H1 (cell line): ENCODE data around the gene COMMD7. TPM values are rescaled to one million over a fixed set of nuclear protein-coding genes. Genes with fewer than 3 reads are reported as not detected.

Experiments
- CTCF ChIA-PET: fragments of 300-600 bp; sonication (Branson Sonifier 250); formaldehyde crosslinking; loops from one replicate; lab custom pipeline; 2021; ENCODE audit not compliant: partially characterized antibody; lab: Charles Lee
- POLR2A ChIA-PET: fragments of 300-600 bp; sonication (Branson Sonifier 250); formaldehyde crosslinking; loops from one replicate; lab custom pipeline; 2021; ENCODE audit warnings: inconsistent platforms; ENCODE audit not compliant: partially characterized antibody; lab: Charles Lee
- DNase-seq, 2 experiments: peaks; one replicate each; pipeline versions ENCODE4 v3.0.0 to v3.0.0-alpha.2; 2010 to 2022; ENCODE audit warnings: low spot score in 2 of 2, low read depth in 1 of 2, mixed read lengths in 1 of 2
- FAIRE-seq: peaks from 2 replicates; lab custom pipeline; 2011; peaks lifted over from hg19 to GRCh38; lab: Jason Lieb, UNC
- H2AFZ ChIP-seq: 2 replicates; pipeline ENCODE4 v1.8.1; 2012; ENCODE audit warnings: low read length, inconsistent platforms
- H2AK5ac ChIP-seq: 2 replicates; pipeline ENCODE4 v1.6.1; 2013; ENCODE audit warnings: low read depth, low read length
- H2BK120ac ChIP-seq: replicated peaks from 2 replicates; pipeline ENCODE3; 2013; ENCODE audit warnings: low read depth, low read length, inconsistent platforms
- H2BK12ac ChIP-seq: 2 replicates; pipeline ENCODE4 v1.6.1; 2013; ENCODE audit warnings: low read depth, low read length
- H2BK15ac ChIP-seq: 2 replicates; pipeline ENCODE4 v1.6.1; 2013; ENCODE audit warnings: low read length
- H2BK20ac ChIP-seq: 2 replicates; pipeline ENCODE4 v1.6.1; 2013; ENCODE audit warnings: low read length
- H2BK5ac ChIP-seq: 2 replicates; pipeline ENCODE4 v1.6.1; 2013; ENCODE audit warnings: low read depth, low read length
- H3K14ac ChIP-seq: 2 replicates; pipeline ENCODE4 v1.6.1; 2013; ENCODE audit warnings: inconsistent platforms; ENCODE audit not compliant: insufficient read length
- H3K18ac ChIP-seq: 2 replicates; pipeline ENCODE4 v1.6.1; 2013; ENCODE audit warnings: low read length; ENCODE audit errors: extremely low read depth
- H3K23ac ChIP-seq: 2 replicates; pipeline ENCODE4 v1.6.1; 2013; ENCODE audit warnings: inconsistent platforms; ENCODE audit not compliant: insufficient read length
- H3K23me2 ChIP-seq: 2 replicates; pipeline ENCODE4 v1.6.1; 2013; ENCODE audit warnings: low read depth, low read length
- H3K27ac ChIP-seq: 2 replicates; pipeline ENCODE4 v1.6.1; 2011; ENCODE audit warnings: low read depth, low read length, inconsistent platforms
- H3K27me3 ChIP-seq, 4 experiments: replicated peaks in 1 of 4; 1 replicate in 1 of 4; 2 replicates in 3 of 4; pipeline versions ENCODE4 v1.6.1 to v1.8.1; 2011 to 2013; ENCODE audit warnings: low read length in 3 of 4, mild to moderate bottlenecking in 3 of 4, inconsistent platforms in 2 of 4, mixed read lengths in 2 of 4, moderate library complexity in 1 of 4; ENCODE audit not compliant: control insufficient read depth in 3 of 4, insufficient read depth in 3 of 4; ENCODE audit errors: extremely low read depth in 1 of 4
- H3K36me3 ChIP-seq, 4 experiments: 2 replicates each; pipeline versions ENCODE4 v1.6.1 to v1.8.1; 2011 to 2013; ENCODE audit warnings: mild to moderate bottlenecking in 4 of 4, low read length in 3 of 4, moderate library complexity in 2 of 4, control low read depth in 1 of 4, inconsistent platforms in 1 of 4; ENCODE audit not compliant: insufficient read depth in 4 of 4, control insufficient read depth in 2 of 4
- H3K4ac ChIP-seq: replicated peaks from 2 replicates; pipeline ENCODE3; 2013; ENCODE audit warnings: low read length, low read depth, mixed read lengths, inconsistent platforms; ENCODE audit not compliant: insufficient read length
- H3K4me1 ChIP-seq, 4 experiments: replicated peaks in 1 of 4; 1 replicate in 1 of 4; 2 replicates in 3 of 4; pipeline versions ENCODE4 v1.6.1 to v1.8.1; 2011 to 2013; ENCODE audit warnings: low read length in 3 of 4, inconsistent platforms in 2 of 4, mixed read lengths in 1 of 4; ENCODE audit not compliant: insufficient read depth in 4 of 4, control insufficient read depth in 3 of 4
- H3K4me2 ChIP-seq, 2 experiments: 2 replicates each; pipeline versions ENCODE4 v1.6.1 to v1.8.1; 2011 to 2013; ENCODE audit warnings: low read depth in 2 of 2, low read length in 2 of 2, control low read depth in 1 of 2, inconsistent platforms in 1 of 2, mild to moderate bottlenecking in 1 of 2; ENCODE audit not compliant: insufficient read depth in 1 of 2
- H3K4me3 ChIP-seq, 4 experiments: fragments of 200-600, 300-600 bp in 1 of 4; sonication (generic), shearing (Covaris generic), sonication (Bioruptor Twin) in 1 of 4; 2 replicates each; pipeline versions ENCODE4 v1.5.1 to v1.8.1; 2011 to 2016; ENCODE audit warnings: low read length in 4 of 4, low read depth in 3 of 4, control low read depth in 2 of 4, inconsistent platforms in 2 of 4, mild to moderate bottlenecking in 2 of 4, mixed read lengths in 1 of 4, moderate library complexity in 1 of 4; ENCODE audit not compliant: insufficient read depth in 2 of 4; ENCODE audit errors: extremely low read depth in 1 of 4
- H3K56ac ChIP-seq: replicated peaks from 2 replicates; pipeline ENCODE3; 2013; ENCODE audit warnings: low read depth, mild to moderate bottlenecking, mixed read lengths, low read length, inconsistent platforms; ENCODE audit not compliant: insufficient read length
- H3K79me1 ChIP-seq: 2 replicates; pipeline ENCODE4 v1.6.1; 2013; ENCODE audit warnings: low read depth, low read length, control low read depth
- H3K79me2 ChIP-seq, 2 experiments: 2 replicates each; pipeline versions ENCODE4 v1.6.1 to v1.8.1; 2012 to 2013; ENCODE audit warnings: low read length in 2 of 2, mild to moderate bottlenecking in 2 of 2, inconsistent platforms in 1 of 2; ENCODE audit not compliant: insufficient read depth in 2 of 2, control insufficient read depth in 1 of 2
- H3K9ac ChIP-seq, 4 experiments: replicated peaks in 1 of 4; 1 replicate in 1 of 4; 2 replicates in 3 of 4; pipeline versions ENCODE4 v1.6.1 to v1.8.1; 2011 to 2013; ENCODE audit warnings: low read depth in 3 of 4, low read length in 3 of 4, control low read depth in 2 of 4, mild to moderate bottlenecking in 2 of 4, moderate library complexity in 2 of 4, inconsistent platforms in 1 of 4; ENCODE audit errors: extremely low read depth in 1 of 4
- H3K9me3 ChIP-seq, 2 experiments: 2 replicates each; pipeline versions ENCODE4 v1.6.1 to v1.8.1; 2012 to 2013; ENCODE audit warnings: mild to moderate bottlenecking in 2 of 2, moderate library complexity in 2 of 2, control low read depth in 1 of 2, inconsistent platforms in 1 of 2, low read depth in 1 of 2, low read length in 1 of 2, mixed read lengths in 1 of 2; ENCODE audit not compliant: insufficient read depth in 2 of 2
- H4K20me1 ChIP-seq, 2 experiments: replicated peaks in 1 of 2; 2 replicates each; pipeline versions ENCODE3 to v1.8.1; 2011 to 2013; ENCODE audit warnings: inconsistent platforms in 2 of 2, low read length in 2 of 2, mild to moderate bottlenecking in 1 of 2; ENCODE audit not compliant: insufficient read depth in 2 of 2, control insufficient read depth in 1 of 2
- H4K5ac ChIP-seq: 2 replicates; pipeline ENCODE4 v1.6.1; 2013; ENCODE audit warnings: low read length, low read depth, mixed read lengths, inconsistent platforms; ENCODE audit not compliant: insufficient read length
- H4K8ac ChIP-seq: 2 replicates; pipeline ENCODE4 v1.8.0; 2013; ENCODE audit warnings: mild to moderate bottlenecking, moderate library complexity, low read length, inconsistent platforms; ENCODE audit not compliant: insufficient read depth; ENCODE audit errors: extremely low read depth
- H4K91ac ChIP-seq: replicated peaks from 2 replicates; pipeline ENCODE3; 2013; ENCODE audit warnings: low read length, mixed read lengths, inconsistent platforms; ENCODE audit not compliant: insufficient read length
- CTBP2 ChIP-seq: IDR thresholded peaks from 2 replicates; pipeline ENCODE4 v1.7.0; 2011; ENCODE audit warnings: borderline replicate concordance, mild to moderate bottlenecking, moderate library complexity, mixed read lengths, low read length; ENCODE audit not compliant: insufficient read depth, insufficient read length
- RNF2 ChIP-seq: fragments of 200-900, 300-1000 bp; sonication (generic); IDR thresholded peaks from 2 replicates; pipeline ENCODE4 v1.7.1; 2016; ENCODE audit warnings: borderline replicate concordance, low read depth, mild to moderate bottlenecking, antibody characterized with exemption, low read length; ENCODE audit not compliant: poor library complexity, severe bottlenecking; ENCODE audit errors: missing control alignments
- SIX5 ChIP-seq: IDR thresholded peaks from 2 replicates; pipeline ENCODE4 v1.6.1; 2011; ENCODE audit warnings: mild to moderate bottlenecking, low read depth, low read length
- WGBS, 2 experiments: shearing (Covaris generic) in 1 of 2; methylation state at CpG; one replicate each; pipeline versions ENCODE4 v1.1.6 to v1.1.7; 2013 to 2015; ENCODE audit warnings: low lambda C conversion rate in 2 of 2, mixed read lengths in 2 of 2, inconsistent platforms in 1 of 2, low coverage in 1 of 2, missing lambda C conversion rate in 1 of 2; ENCODE audit not compliant: insufficient replicate concordance in 2 of 2, insufficient coverage in 1 of 2, insufficient read length in 1 of 2; ENCODE audit errors: extremely low coverage in 1 of 2, missing lambda C conversion rate in 1 of 2; 5-methylcytosine and 5-hydroxymethylcytosine counted together
- polyA plus RNA-seq, 7 experiments: library from polyadenylated mRNA; depleted of rRNA in 3 of 7; stranded (reverse) in 5 of 7; unstranded in 2 of 7; fragments of >200 nt in 5 of 7; fragments of 200-250 nt in 2 of 7; gene quantifications; 1 replicate in 5 of 7; 2 replicates in 1 of 7; 4 replicates in 1 of 7; pipeline versions ENCODE4 v1.2.1 to v1.2.3, GENCODE V29; 2011 to 2013; ENCODE audit warnings: missing spikeins in 2 of 7, mixed read lengths in 2 of 7
- total RNA-seq: library from RNA; stranded (reverse); fragmentation: NEBNext Ultra II Directional; extraction: Animal tissue kit (Norgen Biotek cat#: 25700); gene quantifications from 2 replicates; pipeline ENCODE4 v1.2.1, GENCODE V29; 2021

COMMD7 gene
- total and polyA plus RNA-seq, 2 of the 8 experiments (the other 6 are each of a cell fraction or from before 2014, with no cell fraction given), result 39.4 to 48.9 TPM

DNA sequence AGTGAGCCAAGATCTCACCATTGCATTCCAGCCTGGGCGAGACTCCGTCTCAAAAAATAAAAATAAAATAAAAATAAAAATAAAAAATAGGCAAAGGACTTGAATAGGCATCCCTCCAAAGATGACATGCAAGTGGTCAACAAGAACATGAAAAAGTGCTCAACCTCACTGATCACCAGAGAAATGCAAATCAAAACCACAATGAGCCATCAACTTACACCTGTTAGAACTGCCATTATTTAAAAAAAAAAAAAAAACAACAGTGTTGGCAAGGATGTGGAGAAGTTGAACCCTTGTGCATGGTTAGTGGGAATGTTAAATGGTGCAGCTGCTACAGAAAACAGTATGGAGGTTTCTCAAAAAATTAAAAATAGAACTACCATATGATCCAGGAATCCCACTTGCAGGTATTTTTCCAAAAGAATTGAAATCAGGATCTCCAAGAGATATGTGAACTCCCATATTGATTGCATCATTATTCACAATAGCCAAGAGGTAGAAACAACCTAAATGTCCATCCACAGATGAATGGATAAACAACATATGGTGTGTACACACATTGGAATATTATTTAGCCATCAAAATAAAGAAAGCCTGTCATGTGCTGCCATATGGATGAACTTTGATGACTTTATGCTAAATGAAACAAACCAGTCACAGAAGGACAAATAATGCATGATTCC, 72.4 kb downstream of the COMMD7 start:
- H3K18ac ChIP-seq, result no peak overlapping the region
- H3K79me2 ChIP-seq, result peaks cover 0 to 9% of the 10 kb centered on the region in 2 experiments; a peak in 1 of 4 replicates
- CTCF ChIA-PET, result interaction anchor here (0.9 to 11.9 kb wide), 2 partner anchors 10 to 106 kb away, joined by 3 to 221 read pairs; no protein-coding TSS in a partner anchor
- H2AFZ ChIP-seq, result no peak overlapping the region
- no peak overlapping the region for H2AK5ac ChIP-seq
- no peaks in the 10 kb centered on the region for H3K23me2 ChIP-seq
- no peak overlapping the region for H3K56ac ChIP-seq
- H4K5ac ChIP-seq, result no peak overlapping the region
- H3K9ac ChIP-seq, result no peak overlapping the region
- no peak overlapping the region for H2BK12ac ChIP-seq
- H3K9me3 ChIP-seq, result no peaks in the 10 kb centered on the region
- no peak for FAIRE-seq
- peaks cover 4 to 18% (median 15%) of the 10 kb centered on the region in 4 experiments for H3K4me1 ChIP-seq
- H3K36me3 ChIP-seq, result no peaks in the 10 kb centered on the region
- H4K8ac ChIP-seq, result no peak overlapping the region
- H3K23ac ChIP-seq, result no peak overlapping the region
- H3K27ac ChIP-seq, result no peak overlapping the region
- no peak overlapping the region for H2BK120ac ChIP-seq
- no peak overlapping the region for H2BK5ac ChIP-seq
- no peak overlapping the region for H3K14ac ChIP-seq
- TF ChIP-seq SIX5, result no peak
- TF ChIP-seq CTBP2, result no peak
- TF ChIP-seq RNF2, result no peak
- H4K20me1 ChIP-seq, result no peaks in the 10 kb centered on the region
- no peak for DNase-seq
- WGBS, 2 experiments, result 95% methylated on average over 2 of the region's 2 CpGs; no CpG with 5 or more reads in 1 of the 2 experiments
- H3K79me1 ChIP-seq, result no peaks in the 10 kb centered on the region
- H2BK20ac ChIP-seq, result no peak overlapping the region
- no peak overlapping the region for H2BK15ac ChIP-seq
- no peak overlapping the region for H3K4ac ChIP-seq
- no peak overlapping the region for H3K4me2 ChIP-seq
- no peaks in the 10 kb centered on the region for H3K27me3 ChIP-seq
- POLR2A ChIA-PET, result no interaction called here
- no peak overlapping the region for H4K91ac ChIP-seq
- no peak overlapping the region for H3K4me3 ChIP-seq
